HG03469 (cell line): Measurements from ENCODE around the gene RNASEH2A.

Source experiments
- ATAC-seq: cut with Tn5 transposase; IDR thresholded peaks from one replicate; pipeline ENCODE4 v1.9.1; 2021; ENCODE audit warnings: mild to moderate bottlenecking, moderate library complexity, moderate number of reproducible peaks; ENCODE audit not compliant: unreplicated experiment

The RNASEH2A gene

DNA sequence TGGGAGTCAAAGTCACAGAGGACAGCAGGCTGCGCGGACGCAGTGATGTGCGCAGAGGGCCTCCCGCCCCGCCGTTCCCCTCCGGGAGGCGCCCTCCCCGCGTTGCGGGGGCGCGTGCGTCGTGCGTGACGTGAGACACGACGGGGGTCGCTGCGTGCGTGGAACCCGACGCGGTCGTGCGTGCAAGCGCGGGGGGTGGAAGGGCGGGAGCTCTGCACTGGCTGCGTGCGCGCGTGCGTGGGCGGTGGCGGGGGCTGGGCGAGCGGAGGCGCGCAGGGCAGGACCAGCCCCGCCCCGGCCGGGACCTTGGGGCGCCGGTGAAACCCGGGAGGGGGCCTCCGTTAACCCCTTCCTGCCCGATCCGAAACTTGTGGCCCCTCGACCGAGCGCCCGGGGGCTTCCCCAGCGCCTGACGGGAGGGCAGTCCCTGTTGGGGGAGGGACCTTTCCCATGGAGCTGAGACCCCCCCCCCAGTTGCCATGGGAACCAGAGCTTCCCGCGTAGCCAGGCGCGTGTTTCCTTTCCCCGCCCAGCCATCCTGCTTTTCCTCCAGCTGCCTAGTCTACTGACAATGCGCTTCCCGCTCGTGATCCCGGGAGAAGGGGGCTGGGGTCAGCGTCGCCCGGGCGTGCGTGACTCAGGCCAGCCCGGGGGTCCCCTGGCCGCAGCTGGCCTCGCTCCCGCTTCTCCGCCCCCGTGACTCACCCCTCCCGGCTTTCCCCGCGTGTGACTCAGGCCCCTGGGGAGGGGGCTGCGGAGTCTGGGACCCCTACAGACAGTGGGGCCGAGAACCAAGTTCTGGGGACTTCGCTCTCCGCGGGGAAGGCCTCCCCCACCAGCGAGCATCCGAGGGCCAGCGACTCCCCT is 23.7 kb upstream of the RNASEH2A start:
- ATAC-seq, result no peak

DNA sequence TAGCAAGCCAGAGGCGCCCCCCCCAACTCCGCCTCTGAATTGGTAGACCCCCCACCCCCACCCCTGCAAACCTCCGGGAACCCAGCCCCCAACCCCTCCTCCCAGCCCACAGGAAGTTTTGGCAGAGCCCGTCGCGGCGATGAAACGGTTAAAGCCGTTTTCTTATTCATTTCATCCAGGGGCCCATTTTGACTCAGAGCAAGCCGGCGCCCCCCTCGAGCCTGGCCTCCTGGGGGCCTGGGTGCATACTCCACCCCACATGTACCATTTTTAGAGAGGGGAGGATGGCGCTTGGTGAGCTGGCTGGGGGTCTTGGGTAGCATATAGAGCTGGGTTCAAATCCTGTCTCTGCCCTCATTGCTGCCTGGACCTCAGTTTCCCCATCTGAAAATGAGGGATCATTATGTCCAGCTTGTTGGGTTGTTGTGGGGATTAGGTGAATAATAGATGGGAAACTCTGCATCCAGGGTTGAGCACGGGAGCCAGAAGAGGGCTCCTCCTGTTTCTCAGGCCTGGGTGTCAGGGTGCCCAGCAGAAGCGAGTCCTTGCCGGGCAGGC is 23.0 kb upstream of the RNASEH2A start:
- ATAC-seq, result no peak

DNA sequence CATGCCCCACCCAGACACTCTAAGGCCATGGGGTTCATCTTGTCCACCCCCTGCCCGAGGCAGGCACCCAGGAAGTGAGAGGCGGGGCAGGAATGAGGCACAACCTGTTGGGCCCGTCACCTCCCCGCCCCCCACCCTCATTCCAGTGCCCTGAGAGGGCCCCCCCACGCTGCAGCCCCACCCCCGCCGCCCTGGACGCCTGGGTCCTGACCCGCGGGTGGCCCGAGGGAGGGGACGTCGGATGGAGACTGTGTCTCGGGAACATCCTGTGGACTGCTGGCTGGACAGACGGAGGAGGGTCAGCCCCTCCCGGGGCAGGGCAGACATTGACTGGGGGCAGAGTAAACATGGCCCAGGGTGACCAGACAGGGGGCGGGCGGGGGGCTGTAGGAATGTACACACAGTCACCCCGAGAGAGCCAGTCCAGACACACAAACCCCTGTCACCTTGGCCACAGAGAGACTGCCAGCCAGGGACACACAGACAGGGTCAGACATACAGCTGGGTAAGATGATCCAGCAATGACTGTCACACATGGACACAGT is 22.5 kb upstream of the RNASEH2A start:
- no peak for ATAC-seq

DNA sequence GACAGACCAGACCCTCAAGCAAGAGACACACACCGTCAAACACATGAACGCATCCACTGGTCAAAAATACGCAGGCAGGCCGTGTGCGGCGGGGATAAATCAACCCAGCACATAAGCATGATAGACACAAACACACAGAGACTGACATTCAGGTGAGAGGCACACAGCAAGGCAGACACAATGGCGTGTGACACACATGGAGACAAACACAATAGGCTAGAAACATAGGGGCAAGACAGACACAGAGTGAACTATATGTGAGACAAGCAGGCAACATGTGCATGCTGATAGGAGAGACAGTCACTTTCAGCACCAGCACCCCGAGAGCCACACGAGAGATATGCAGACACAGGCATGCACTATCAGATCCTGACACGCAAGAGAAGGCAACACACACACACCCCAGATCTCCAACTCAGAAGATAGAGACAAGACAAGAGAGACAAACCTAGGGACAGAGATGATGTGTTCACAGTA is 22.0 kb upstream of the RNASEH2A start:
- no peak for ATAC-seq

GRCh38 chr19:12784871-12785430 is 21.4 kb upstream of the RNASEH2A start:
- no peak for ATAC-seq

GRCh38 chr19:12785431-12786031 is 20.9 kb upstream of the RNASEH2A start:
- ATAC-seq, result no peak

DNA sequence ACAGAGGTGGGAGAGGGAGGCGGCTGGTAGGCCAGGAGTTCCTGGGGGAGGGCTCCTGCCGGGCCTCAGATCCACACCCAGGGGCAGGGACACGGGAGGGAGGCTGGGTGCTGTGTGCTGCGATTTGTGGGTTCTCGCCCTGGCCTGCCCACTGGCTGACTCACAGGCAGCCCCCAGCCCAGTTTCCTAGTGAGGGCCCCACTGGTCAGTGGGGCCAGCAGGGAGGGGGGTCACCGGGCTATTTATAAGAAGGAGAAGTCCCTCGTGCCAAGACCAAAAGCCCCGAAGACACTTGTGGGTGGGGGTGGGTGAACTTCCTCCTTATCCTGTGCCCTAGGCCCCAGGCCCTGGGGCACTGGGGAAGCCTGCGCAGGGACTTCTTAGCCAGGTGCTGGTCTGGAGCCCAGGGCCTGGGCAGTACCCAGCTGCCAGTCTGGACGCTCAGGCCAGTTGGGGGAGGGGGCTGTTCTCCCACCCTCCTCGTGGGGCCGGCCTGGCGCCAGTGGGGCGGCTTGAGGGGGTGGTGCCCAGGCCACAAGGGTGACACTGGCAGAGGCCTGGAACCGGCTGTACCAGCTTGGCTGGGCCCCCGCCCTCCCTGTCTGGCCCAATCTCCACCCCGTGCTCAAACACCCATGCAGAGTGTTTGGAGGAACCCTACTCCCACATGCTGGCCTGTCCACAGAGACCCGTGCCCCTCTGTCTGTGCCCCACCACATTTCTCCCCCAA is 20.1 kb upstream of the RNASEH2A start:
- no peak for ATAC-seq

GRCh38 chr19:12786952-12787351 is 19.4 kb upstream of the RNASEH2A start:
- no peak for ATAC-seq

- ATAC-seq, result no peak
Observed at GRCh38 chr19:12787458-12787857, 18.9 kb upstream of the RNASEH2A start.

GRCh38 chr19:12788042-12788681 is 18.2 kb upstream of the RNASEH2A start:
- ATAC-seq, result no peak

GRCh38 chr19:12788682-12789097 is 17.7 kb upstream of the RNASEH2A start:
- no peak for ATAC-seq

DNA sequence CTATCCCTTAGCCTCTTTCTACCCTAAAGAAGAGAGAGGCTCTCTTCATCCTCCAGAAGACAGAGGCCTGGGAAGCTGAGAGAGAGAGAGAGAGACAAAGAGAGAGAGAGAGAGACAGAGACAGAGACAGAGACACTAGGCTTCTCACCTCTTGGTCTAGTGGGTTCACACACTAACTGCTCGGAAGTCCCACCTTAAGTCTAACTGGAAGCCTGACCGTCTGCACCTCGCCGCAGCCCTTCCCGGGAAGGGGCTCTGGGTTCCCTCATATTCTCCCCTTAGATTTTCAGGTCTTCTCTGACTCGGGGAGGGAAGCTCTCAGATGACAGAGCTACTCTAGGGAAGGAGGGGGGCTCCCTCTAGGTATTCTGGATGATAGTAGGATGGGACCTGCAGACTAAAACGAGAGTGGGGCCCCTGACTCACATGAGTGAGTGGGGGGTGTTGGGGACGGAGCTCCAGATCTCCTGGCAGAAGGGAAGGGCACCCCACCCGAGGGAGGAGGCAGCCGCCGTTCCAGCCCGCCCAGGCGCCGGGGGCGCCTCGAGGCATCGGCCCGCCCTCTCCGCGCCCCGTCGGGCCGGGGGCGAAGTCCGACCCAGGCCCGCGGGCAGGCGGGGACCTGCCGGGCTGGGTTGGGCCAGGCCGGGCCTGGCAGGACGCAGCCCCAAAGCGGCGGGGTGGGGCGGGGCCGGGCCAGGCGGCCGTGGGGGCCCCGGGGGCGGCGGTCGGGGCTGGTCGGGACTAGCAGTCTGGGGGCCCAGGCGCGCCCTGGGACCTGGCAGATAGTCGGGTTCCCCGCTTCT is 17.1 kb upstream of the RNASEH2A start:
- no peak for ATAC-seq

DNA sequence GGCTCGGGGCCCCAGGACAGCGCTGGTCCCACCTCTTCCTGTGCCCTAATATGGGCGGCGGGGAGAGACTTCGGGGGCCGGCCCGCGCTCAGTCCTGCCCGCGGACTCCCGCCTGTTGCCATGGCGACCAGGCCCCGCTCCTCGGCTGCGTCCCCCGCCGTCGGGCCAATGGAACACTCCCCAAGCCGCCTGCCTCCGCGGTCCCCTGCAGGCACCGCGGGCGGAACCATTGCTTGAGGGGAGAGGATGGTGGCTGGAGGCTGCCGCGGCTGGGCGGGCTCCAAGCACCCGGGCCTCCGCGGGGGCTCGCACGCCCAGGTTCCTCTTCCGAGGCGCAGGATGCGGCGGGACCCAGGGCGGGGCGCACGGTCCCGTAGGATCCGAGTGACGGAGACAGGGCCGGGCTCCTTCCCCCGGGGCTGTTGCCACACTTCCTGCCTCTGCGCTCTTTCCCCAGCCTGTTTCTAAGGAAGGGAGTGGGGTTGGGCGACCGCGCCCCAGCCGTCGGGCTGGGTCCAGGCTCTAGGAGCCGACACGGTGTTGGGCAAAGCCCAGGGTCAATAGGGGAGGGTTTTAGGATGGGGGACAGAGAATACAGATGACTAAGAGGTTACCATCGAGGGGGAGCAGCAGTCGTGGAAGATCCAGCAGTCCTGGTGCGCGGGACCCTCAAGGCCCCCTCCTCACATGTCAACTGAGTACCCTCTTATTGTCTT is 16.3 kb upstream of the RNASEH2A start:
- peak; percentile 24 for ATAC-seq

- no peak for ATAC-seq
Observed at GRCh38 chr19:12790628-12791344, 15.6 kb upstream of the RNASEH2A start.

- ATAC-seq, result no peak
Observed at GRCh38 chr19:12791345-12792050, 14.9 kb upstream of the RNASEH2A start, which contains the start of gene JUNB. Gene JUNB, plus strand, starts transcription at chr19:12791486. Its CDS starts 286 bp downstream, at chr19:12791772.

DNA sequence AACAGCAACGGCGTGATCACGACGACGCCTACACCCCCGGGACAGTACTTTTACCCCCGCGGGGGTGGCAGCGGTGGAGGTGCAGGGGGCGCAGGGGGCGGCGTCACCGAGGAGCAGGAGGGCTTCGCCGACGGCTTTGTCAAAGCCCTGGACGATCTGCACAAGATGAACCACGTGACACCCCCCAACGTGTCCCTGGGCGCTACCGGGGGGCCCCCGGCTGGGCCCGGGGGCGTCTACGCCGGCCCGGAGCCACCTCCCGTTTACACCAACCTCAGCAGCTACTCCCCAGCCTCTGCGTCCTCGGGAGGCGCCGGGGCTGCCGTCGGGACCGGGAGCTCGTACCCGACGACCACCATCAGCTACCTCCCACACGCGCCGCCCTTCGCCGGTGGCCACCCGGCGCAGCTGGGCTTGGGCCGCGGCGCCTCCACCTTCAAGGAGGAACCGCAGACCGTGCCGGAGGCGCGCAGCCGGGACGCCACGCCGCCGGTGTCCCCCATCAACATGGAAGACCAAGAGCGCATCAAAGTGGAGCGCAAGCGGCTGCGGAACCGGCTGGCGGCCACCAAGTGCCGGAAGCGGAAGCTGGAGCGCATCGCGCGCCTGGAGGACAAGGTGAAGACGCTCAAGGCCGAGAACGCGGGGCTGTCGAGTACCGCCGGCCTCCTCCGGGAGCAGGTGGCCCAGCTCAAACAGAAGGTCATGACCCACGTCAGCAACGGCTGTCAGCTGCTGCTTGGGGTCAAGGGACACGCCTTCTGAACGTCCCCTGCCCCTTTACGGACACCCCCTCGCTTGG is 14.1 kb upstream of the RNASEH2A start:
- ATAC-seq, result no peak
